PC-9 (cell line): ENCODE data around the gene MATCAP1. TPM values are rescaled to one million over a fixed set of nuclear protein-coding genes. Genes with fewer than 3 reads are reported as not detected.

Experiments used
- Bru-seq: library from RNA; stranded (reverse); fragments of 400-500 nt; gene quantifications from one replicate; lab custom pipeline; 2021; lab: Mats Ljungman, UMichigan
- BruChase-seq, 2 experiments: library from RNA; stranded (reverse); fragments of 400-500 nt; gene quantifications; one replicate each; lab custom pipeline; 2021; lab: Mats Ljungman, UMichigan
- BruUV-seq: library from RNA; stranded (reverse); fragments of 400-500 nt; replicated peaks from 2 replicates; lab custom pipeline; 2021; lab: Mats Ljungman, UMichigan
- CTCF ChIA-PET: fragments of 300-600 bp; sonication (Branson Sonifier 250); formaldehyde crosslinking; loops from one replicate; lab custom pipeline; 2022; ENCODE audit warnings: antibody characterized with exemption; lab: Charles Lee
- POLR2A ChIA-PET: fragments of 300-600 bp; sonication (Branson Sonifier 250); formaldehyde crosslinking; loops from one replicate; lab custom pipeline; 2022; ENCODE audit warnings: antibody characterized with exemption; ENCODE audit not compliant: unreplicated experiment; lab: Charles Lee
- DNase-seq, 2 experiments: peaks; one replicate each; pipeline versions ENCODE4 v3.0.0 to v3.0.0-alpha.2; 2015 to 2022; ENCODE audit warnings: mixed read lengths in 1 of 2
- H2AFZ ChIP-seq: fragments of 200-600 bp; sonication (generic); 2 replicates; pipeline ENCODE4 v1.8.1; 2017; ENCODE audit warnings: antibody characterized with exemption
- H3F3A ChIP-seq: fragments of 200-600 bp; sonication (generic); 2 replicates; pipeline ENCODE4 v1.8.1; 2017; ENCODE audit warnings: antibody characterized with exemption, mild to moderate bottlenecking, low read depth; ENCODE audit not compliant: insufficient read depth
- H3K27ac ChIP-seq: fragments of 200-600 bp; sonication (generic); 2 replicates; pipeline ENCODE4 v1.6.1; 2016; ENCODE audit warnings: mixed run types
- H3K27me3 ChIP-seq: fragments of 200-600 bp; sonication (generic); 2 replicates; pipeline ENCODE4 v1.6.1; 2016; ENCODE audit warnings: low read depth, mixed run types; ENCODE audit not compliant: insufficient read depth
- H3K36me3 ChIP-seq: fragments of 200-600 bp; sonication (generic); 2 replicates; pipeline ENCODE4 v1.6.1; 2016; ENCODE audit warnings: low read depth, mixed run types
- H3K4me1 ChIP-seq: fragments of 200-600 bp; sonication (generic); replicated peaks from 2 replicates; pipeline ENCODE4 v1.6.1; 2016; ENCODE audit warnings: mixed run types; ENCODE audit not compliant: insufficient read depth
- H3K4me2 ChIP-seq: fragments of 200-600 bp; sonication (generic); 2 replicates; pipeline ENCODE4 v1.6.1; 2017; ENCODE audit warnings: mixed run types
- H3K4me3 ChIP-seq: fragments of 200-600 bp; sonication (generic); 2 replicates; pipeline ENCODE4 v1.6.1; 2016; ENCODE audit warnings: mixed run types
- H3K79me2 ChIP-seq: fragments of 200-600 bp; sonication (generic); 2 replicates; pipeline ENCODE4 v1.6.1; 2017; ENCODE audit warnings: low read depth, mixed run types
- H3K9me2 ChIP-seq: fragments of 200-600 bp; sonication (generic); 2 replicates; pipeline ENCODE4 v1.8.1; 2017; ENCODE audit warnings: mild to moderate bottlenecking; ENCODE audit not compliant: insufficient read depth
- H3K9me3 ChIP-seq: fragments of 200-600 bp; sonication (generic); 2 replicates; pipeline ENCODE4 v1.8.1; 2016; ENCODE audit warnings: low read depth; ENCODE audit not compliant: insufficient read depth
- H4K20me1 ChIP-seq: fragments of 200-600 bp; sonication (generic); 2 replicates; pipeline ENCODE4 v1.8.1; 2017; ENCODE audit not compliant: insufficient read depth
- CTCF ChIP-seq: fragments of 200-600 bp; sonication (generic); conservative IDR thresholded peaks from 2 replicates; pipeline ENCODE4 v1.6.1; 2017; ENCODE audit warnings: mixed run types, antibody characterized with exemption, mild to moderate bottlenecking, moderate library complexity
- EZH2 ChIP-seq: fragments of 200-600 bp; sonication (generic); IDR thresholded peaks from 2 replicates; pipeline ENCODE4 v1.8.0; 2017; ENCODE audit warnings: antibody characterized with exemption, low read depth
- intact Hi-C: fragments of 100-400 bp; cut with micrococcal nuclease; formaldehyde crosslinking; loops from one replicate; pipeline ENCODE4 v1.10.0; 2022; ENCODE audit not compliant: unreplicated experiment
- long read RNA-seq: library from polyadenylated mRNA; stranded (forward); transcript quantifications from one replicate; pipeline ENCODE4 v2.0.0, GENCODE V29; 2022
- total RNA-seq: library from RNA; stranded (reverse); gene quantifications from 2 replicates; pipeline ENCODE4 v1.2.3, GENCODE V29; 2021

The MATCAP1 gene
- total RNA-seq = 21.7 and 24.6 TPM in 2 replicates
- Bru-seq, nascent RNA = percentile 62 among the genes with signal in this experiment
- BruChase-seq, experiment 1, labeled RNA remaining after a 2-hour chase = percentile 64 among the genes with signal in this experiment
- BruChase-seq, experiment 2, labeled RNA remaining after a 6-hour chase = percentile 81 among the genes with signal in this experiment
- long read RNA-seq, partial matches to known transcripts = 0 of 5 reads
- long read RNA-seq, other reads (novel, unspliced or antisense) = 3 of 5 reads

DNA sequence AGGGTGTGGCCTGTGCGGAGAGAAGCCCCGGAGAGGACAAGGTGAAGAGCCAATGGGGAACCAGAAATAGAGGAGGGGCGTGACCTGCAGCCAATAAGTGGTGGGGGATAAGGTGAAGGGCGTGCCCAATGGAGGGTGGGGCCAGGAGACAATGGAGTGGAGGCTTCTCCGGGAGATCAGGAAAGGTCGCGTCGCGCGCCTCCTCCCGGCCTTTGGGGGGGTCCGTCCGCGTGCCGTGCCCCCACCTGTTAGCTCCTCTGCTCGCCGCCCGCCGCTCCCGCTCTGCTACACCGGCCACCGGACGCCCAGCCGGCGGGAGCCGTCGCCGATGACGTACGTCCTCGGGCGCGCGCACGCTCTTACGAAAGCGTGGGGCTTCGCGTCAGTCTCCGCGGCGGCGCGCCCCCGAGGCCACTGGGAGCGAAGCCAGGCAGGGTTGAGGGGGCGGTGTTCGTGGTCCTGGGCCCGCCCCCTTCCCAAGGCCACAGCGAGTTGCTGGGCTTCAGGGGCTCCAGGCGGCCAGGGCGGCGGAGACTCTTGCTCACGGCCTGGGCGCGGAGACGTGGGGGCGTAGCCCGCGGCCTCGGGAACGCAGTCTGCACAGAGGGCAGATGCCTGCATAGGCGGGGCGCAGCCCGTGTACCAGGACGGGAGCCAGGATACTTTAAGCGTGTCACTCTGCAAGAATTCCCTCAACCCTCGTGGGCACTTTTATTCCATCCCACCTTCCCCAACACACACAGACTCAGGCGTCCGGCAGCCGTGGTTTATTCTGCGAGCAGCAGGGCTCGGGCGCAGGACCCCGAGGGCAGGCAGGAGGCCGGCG is at the start of gene MATCAP1:
MATCAP1 (minus strand) TSS at position 337 of the 826 bp plus-strand sequence. CDS start 3,353 bp downstream, outside the sequence.
- intact Hi-C loops = loop anchor here (2.0 kb wide), 1 partner anchor 71 kb away; no protein-coding TSS in a partner anchor
- H3K9me2 ChIP-seq = no peaks in the 10 kb centered on the region
- TF ChIP-seq CTCF = no peak
- H3K4me1 ChIP-seq = peaks cover 46% of the 10 kb centered on the region
- H3K79me2 ChIP-seq = peaks cover 16% of the 10 kb centered on the region
- peak within 1 kb of the TSS; percentile 75 for H2AFZ ChIP-seq
- H3K4me3 ChIP-seq = peak within 1 kb of the TSS; percentile 67
- no peaks in the 10 kb centered on the region for H3K9me3 ChIP-seq
- no peaks in the 10 kb centered on the region for H3K36me3 ChIP-seq
- peak within 1 kb of the TSS; percentile 84 for H3K4me2 ChIP-seq
- BruUV-seq = TSS peak; percentile 61
- CTCF ChIA-PET = no interaction called here
- H4K20me1 ChIP-seq = no peaks in the 10 kb centered on the region
- POLR2A ChIA-PET = no interaction called here
- no peaks in the 10 kb centered on the region for H3K27me3 ChIP-seq
- DNase-seq = peak; percentile 93 to 97
- peak within 1 kb of the TSS; percentile 66 for H3K27ac ChIP-seq
- peaks cover 25% of the 10 kb centered on the region; the same call in 1 of the 2 replicates for H3F3A ChIP-seq

DNA sequence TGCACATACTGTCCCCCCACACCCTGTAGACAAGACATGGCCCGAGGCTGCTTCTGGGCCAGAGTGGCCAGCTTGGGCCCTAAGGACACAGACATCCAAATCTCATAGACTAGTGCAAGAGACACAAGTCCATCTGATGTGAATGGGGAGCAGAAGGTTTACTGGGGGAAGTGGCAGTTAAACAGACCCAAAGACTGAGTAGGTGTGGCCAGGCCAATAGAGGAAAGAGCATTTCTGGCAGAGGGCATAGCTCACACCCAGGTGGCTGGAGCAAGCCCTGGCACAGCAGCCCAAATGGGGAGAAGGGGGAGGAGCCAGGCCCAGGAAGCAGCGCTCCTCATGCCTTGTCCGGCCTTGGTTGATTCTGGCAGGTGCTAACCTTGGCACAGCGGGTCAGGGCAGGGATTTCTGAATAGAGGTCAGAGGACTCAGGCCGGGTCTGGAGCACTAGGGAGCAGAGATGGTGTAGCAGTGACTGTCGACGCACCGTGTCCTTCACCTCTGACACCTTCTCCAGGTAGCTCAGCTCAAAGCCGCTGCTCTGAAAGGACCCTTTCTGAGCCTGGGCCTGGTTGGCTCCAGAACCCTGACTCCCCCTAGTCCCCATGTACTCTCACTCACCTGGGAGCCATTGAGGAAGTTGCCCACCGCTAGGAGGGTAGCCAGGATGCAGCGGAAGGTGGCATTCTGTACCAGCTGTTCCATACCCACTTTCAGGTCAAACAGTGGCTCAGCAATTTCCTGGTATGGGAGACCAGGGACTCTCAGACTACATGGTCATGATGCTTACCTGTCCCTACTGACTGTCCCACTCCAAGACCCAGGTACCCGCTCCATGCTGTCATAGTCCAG is 47.3 kb upstream of the MATCAP1 start:
- DNase-seq = no peak
- ChIA-PET CTCF (no interaction called here), POLR2A (no interaction called here)
- no peaks in the 10 kb centered on the region for H4K20me1 ChIP-seq
- no peak overlapping the region for H2AFZ ChIP-seq
- H3F3A ChIP-seq = peaks cover 28% of the 10 kb centered on the region
- no peak for TF ChIP-seq EZH2
- TF ChIP-seq CTCF = no peak
- no peak overlapping the region for H3K27ac ChIP-seq
- peaks cover 6% of the 10 kb centered on the region for H3K36me3 ChIP-seq
- intact Hi-C loops = no loop called here
- no peaks in the 10 kb centered on the region for H3K27me3 ChIP-seq
- peaks cover 17% of the 10 kb centered on the region for H3K79me2 ChIP-seq
- H3K9me3 ChIP-seq = no peaks in the 10 kb centered on the region
- H3K4me3 ChIP-seq = no peak overlapping the region
- peaks cover 8% of the 10 kb centered on the region for H3K4me1 ChIP-seq
- no TSS peak for BruUV-seq
- no peaks in the 10 kb centered on the region for H3K9me2 ChIP-seq
- no peak overlapping the region for H3K4me2 ChIP-seq
